H1 (cell line): ENCODE data around the gene SLC24A4.

Experiments used
- CREB1 ChIP-seq: IDR thresholded peaks from 2 replicates; pipeline ENCODE4 v1.6.1; 2012; ENCODE audit warnings: inconsistent platforms
- CTCF ChIP-seq, 3 experiments: IDR thresholded peaks; 1 replicate in 2 of 3; 2 replicates in 1 of 3; pipeline versions ENCODE4 v1.5.1 to v1.6.1; 2011; ENCODE audit warnings: low read length in 3 of 3, mild to moderate bottlenecking in 3 of 3, inconsistent platforms in 2 of 3, low read depth in 1 of 3, moderate library complexity in 1 of 3; ENCODE audit not compliant: insufficient read depth in 1 of 3; ENCODE audit errors: control extremely low read depth in 1 of 3
- EP300 ChIP-seq, 2 experiments: IDR thresholded peaks; 1 replicate in 1 of 2; 2 replicates in 1 of 2; pipeline ENCODE4 v1.6.1; 2011 to 2012; ENCODE audit warnings: low read depth in 2 of 2, low read length in 2 of 2, mild to moderate bottlenecking in 2 of 2, borderline replicate concordance in 1 of 2, inconsistent platforms in 1 of 2, moderate library complexity in 1 of 2
- MAX ChIP-seq: IDR thresholded peaks from 2 replicates; pipeline ENCODE4 v1.6.1; 2012; ENCODE audit warnings: inconsistent platforms
- RFX5 ChIP-seq: IDR thresholded peaks from 2 replicates; pipeline ENCODE4 v1.6.1; 2011; ENCODE audit warnings: low read depth, low read length, improper control_type of control experiment, borderline replicate concordance
- TBP ChIP-seq: IDR thresholded peaks from 2 replicates; pipeline ENCODE4 v1.6.1; 2011; ENCODE audit warnings: low read depth, low read length, improper control_type of control experiment
- USF2 ChIP-seq: IDR thresholded peaks from 2 replicates; pipeline ENCODE4 v1.6.1; 2011; ENCODE audit warnings: low read length, improper control_type of control experiment
- YY1 ChIP-seq: IDR thresholded peaks from 2 replicates; pipeline ENCODE4 v1.6.1; 2011; ENCODE audit warnings: low read depth, mild to moderate bottlenecking, low read length

DNA sequence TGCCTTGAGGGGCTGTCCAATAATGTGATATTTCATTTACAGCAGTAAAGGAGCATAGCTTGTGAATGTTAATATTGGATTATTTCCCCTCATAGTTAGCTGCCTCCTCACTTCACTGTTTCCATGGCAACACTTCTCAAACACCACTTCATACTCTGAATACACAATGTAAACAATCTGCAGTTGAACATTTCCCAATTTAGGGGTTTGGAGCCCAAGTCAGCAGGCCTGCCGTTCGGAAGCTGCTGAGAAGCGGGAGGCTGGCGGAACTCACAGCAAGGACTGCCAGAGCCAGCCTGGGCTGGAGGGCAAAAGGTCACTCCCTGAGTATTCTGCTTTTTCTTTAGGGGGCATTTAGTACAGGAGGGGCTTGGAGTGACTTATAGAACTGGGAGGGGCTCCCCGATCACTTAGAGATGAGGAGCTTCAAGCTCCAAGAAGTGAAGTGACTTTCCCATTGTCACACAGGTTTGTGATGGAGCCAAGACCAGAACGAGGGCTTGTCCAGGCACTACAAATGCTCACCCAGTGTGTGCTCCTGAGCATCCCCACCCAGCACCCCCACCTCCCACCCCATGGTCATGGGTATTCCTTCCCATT is 12.1 kb upstream of the SLC24A4 start:
- no peak for TF ChIP-seq MAX
- no peak for TF ChIP-seq RFX5
- no peak for TF ChIP-seq USF2
- no peak for TF ChIP-seq EP300 (IDR thresholded peaks at IDR 0.05; ENCODE audit: borderline replicate concordance in 1 of 2, low read depth in 2 of 2, low read length in 2 of 2)
- no peak for TF ChIP-seq YY1
- TF ChIP-seq TBP: no peak
- no peak for TF ChIP-seq CTCF (IDR thresholded peaks at IDR 0.05; ENCODE audit: control extremely low read depth in 1 of 3, insufficient read depth in 1 of 3, low read depth in 1 of 3, low read length in 3 of 3)
- no peak for TF ChIP-seq CREB1
